D721Med (cell line): ENCODE results near the gene AGGF1.
A peak's percentile ranks its signal among the peaks of the same experiment; 100 is the strongest.

Source experiments
- DNase-seq: peaks from one replicate; pipeline ENCODE4 v3.0.0; 2011; ENCODE audit warnings: low spot score; ENCODE audit not compliant: insufficient read length
- FAIRE-seq: peaks from 2 replicates; lab custom pipeline; 2011; peaks lifted over from hg19 to GRCh38; lab: Jason Lieb, UNC
- TF ChIP-seq, protein P1 (sequence below): IDR thresholded peaks from 2 replicates; pipeline ENCODE4 v1.5.1; 2012; ENCODE audit warnings: mild to moderate bottlenecking, control low read depth; ENCODE audit not compliant: insufficient read depth; ENCODE audit errors: missing control alignments

The AGGF1 gene

DNA sequence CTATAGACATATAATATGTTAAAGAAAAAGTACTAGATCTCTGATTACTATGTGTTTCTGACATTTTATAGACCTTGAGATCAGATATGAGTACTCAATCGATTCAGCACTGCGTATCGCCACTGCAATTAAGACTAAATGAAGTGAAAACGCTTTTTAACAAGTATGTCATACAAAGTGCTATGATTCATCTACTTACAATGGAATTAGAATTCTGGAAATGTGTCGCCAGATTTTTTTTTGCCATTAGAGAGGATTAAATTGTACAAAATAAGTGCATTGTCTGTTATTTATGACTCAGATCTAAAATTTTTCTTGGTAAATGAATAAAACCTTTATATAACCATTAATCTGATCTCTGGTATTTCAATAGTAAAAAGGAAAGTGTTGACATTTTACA lies 20.0 kb upstream of the AGGF1 start:
- TF ChIP-seq, protein P1, sequence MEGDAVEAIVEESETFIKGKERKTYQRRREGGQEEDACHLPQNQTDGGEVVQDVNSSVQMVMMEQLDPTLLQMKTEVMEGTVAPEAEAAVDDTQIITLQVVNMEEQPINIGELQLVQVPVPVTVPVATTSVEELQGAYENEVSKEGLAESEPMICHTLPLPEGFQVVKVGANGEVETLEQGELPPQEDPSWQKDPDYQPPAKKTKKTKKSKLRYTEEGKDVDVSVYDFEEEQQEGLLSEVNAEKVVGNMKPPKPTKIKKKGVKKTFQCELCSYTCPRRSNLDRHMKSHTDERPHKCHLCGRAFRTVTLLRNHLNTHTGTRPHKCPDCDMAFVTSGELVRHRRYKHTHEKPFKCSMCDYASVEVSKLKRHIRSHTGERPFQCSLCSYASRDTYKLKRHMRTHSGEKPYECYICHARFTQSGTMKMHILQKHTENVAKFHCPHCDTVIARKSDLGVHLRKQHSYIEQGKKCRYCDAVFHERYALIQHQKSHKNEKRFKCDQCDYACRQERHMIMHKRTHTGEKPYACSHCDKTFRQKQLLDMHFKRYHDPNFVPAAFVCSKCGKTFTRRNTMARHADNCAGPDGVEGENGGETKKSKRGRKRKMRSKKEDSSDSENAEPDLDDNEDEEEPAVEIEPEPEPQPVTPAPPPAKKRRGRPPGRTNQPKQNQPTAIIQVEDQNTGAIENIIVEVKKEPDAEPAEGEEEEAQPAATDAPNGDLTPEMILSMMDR, result no peak
- FAIRE-seq, result no peak
- DNase-seq, result no peak

DNA sequence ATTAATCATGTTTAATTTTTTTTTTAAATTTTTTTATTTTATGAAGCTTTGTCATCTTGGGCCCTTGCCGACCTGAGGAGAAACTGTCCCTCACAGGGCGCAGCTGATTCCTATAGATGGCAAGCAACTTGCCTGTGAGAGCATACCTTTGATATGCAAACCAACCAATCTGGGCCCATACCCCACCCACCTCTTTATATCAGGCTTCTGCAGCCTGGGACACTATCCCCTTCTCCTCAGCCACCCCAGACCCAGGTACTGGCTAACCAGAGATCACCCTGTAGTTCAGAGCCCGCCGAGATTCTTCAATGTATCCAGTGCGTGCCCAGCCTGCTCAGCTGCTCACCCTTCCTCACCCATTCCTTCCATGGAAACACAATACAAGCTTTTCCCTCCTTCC lies 18.7 kb upstream of the AGGF1 start:
- TF ChIP-seq, protein P1, result no peak
- FAIRE-seq (no peak), DNase-seq (no peak)

DNA sequence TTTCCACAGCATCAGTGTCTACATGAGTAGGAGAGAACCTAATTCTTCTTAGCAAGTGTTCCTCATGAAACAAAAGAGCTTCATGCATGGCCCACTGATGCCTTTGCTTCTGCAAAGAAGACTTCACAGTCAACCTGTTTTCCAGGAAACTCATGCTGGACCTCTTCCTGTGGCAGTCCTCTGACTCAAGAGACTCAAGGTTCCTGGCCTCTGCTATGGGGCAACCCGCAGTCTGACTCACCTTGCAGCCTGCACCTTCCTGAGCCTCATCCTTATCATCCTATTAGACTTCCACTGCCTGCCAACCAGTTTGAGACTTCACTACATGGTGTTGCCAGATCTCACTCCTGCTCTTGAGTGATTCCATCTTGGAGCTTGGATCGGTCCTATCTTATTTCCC lies 17.6 kb upstream of the AGGF1 start:
- DNase-seq (no peak), FAIRE-seq (no peak)
- TF ChIP-seq, protein P1, result no peak

DNA sequence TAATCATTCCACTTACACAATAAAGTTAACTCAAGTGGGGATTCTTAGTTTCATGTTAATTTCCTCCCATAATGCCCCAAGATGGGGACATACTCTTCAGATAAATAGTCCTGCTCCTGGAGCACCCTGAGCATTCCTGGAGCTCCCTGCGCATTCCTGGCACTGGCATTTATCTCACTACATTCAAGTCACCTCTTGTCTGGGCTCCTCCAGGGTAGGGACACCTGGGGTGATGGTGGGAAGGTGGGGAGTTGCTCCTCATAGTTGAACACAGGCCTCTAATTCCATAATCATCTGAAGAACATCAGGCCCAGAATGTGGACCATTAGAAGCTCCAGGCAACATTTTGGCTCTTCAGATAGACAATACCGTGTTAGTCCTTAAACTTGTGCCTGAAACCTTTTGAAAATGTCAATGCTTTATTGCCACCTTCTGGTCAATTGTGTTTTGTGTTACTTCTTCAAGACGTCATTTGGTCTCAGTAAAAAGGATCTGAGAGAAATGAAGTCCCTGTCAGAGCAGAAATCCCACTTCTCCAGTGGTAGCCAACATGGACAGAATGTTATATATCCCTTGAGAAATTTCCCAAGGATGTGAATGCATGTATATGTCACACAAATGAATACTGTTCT lies 14.2 kb upstream of the AGGF1 start:
- TF ChIP-seq, protein P1, result peak; percentile 62
- DNase-seq, result no peak
- peak; percentile 87 for FAIRE-seq

DNA sequence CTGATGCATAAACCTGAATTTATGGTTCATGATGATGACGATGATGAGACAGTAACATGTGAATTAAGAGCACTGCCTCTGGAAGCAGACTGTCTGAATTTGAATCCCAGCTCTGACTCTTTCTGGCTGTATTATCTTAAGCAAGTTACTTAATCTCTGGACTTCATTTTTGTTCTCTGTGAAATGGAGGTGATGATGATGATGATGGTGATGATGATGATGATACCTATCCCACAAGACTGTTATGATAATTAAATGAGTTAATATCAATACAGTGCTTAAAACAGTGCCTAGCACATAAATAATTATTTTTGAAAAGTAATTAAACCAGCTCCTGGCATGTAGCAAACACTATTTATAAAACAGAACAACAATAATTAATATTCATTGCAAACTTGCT lies 13.2 kb upstream of the AGGF1 start:
- FAIRE-seq (no peak), DNase-seq (no peak)
- TF ChIP-seq, protein P1, result no peak

DNA sequence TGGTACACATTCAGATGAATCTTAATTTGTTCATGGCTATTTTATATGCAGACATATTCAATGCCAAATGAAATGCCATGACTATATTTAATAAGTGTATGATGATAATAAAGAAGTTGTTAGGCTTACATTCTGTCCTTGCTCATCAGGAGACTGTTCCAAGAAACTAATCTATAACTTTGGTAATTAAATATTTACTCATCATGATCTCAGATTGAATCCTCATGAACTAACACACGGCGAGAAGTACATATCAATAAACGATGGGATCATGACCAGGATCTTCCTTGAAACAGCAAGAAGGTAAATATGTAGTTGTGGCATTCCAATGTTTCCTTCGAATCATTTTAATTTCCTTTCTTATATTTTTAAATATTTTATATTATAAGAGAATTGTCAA lies 12.5 kb upstream of the AGGF1 start:
- no peak for FAIRE-seq
- TF ChIP-seq, protein P1, result no peak
- DNase-seq, result no peak
